Kidney (tissue), 14 donors: ENCODE results near the gene HAND1. TPM values are rescaled to one million over a fixed set of nuclear protein-coding genes. Genes with fewer than 3 reads are reported as not detected.

ENCODE experiments used
- DNase-seq, 5 donors: peaks; one replicate each; pipeline ENCODE4 v3.0.0-alpha.2; 2013 to 2020
- FAIRE-seq: peaks from 2 replicates; lab custom pipeline; 2012; peaks lifted over from hg19 to GRCh38; lab: Jason Lieb, UNC
- H3K27ac ChIP-seq, 2 donors: one replicate each; pipeline ENCODE4 v1.7.0; 2013; ENCODE audit warnings: low read depth in 2 of 2, low read length in 2 of 2, inconsistent platforms in 1 of 2
- H3K27me3 ChIP-seq: one replicate; pipeline ENCODE4 v1.7.1; 2013; ENCODE audit warnings: low read length, inconsistent platforms; ENCODE audit not compliant: control insufficient read depth, insufficient read depth
- H3K36me3 ChIP-seq, 3 donors: one replicate each; pipeline versions ENCODE4 v1.7.0 to v1.7.1; 2013; ENCODE audit warnings: low read length in 3 of 3, control low read depth in 1 of 3, inconsistent platforms in 1 of 3; ENCODE audit not compliant: insufficient read depth in 3 of 3, control insufficient read depth in 2 of 3
- H3K4me1 ChIP-seq, 3 donors: one replicate each; pipeline versions ENCODE4 v1.7.0 to v1.7.1; 2013; ENCODE audit warnings: low read length in 3 of 3, inconsistent platforms in 1 of 3, low read depth in 1 of 3; ENCODE audit not compliant: control insufficient read depth in 2 of 3, insufficient read depth in 2 of 3
- H3K4me3 ChIP-seq, 3 donors: one replicate each; pipeline versions ENCODE4 v1.7.0 to v1.8.1; 2013; ENCODE audit warnings: low read length in 3 of 3, control low read depth in 1 of 3, inconsistent platforms in 1 of 3
- H3K9ac ChIP-seq, 3 donors: one replicate each; pipeline versions ENCODE4 v1.7.0 to v1.7.1; 2013; ENCODE audit warnings: low read length in 3 of 3, control low read depth in 1 of 3, inconsistent platforms in 1 of 3
- H3K9me3 ChIP-seq, 3 donors: one replicate each; pipeline versions ENCODE4 v1.7.0 to v1.7.1; 2013; ENCODE audit warnings: low read length in 3 of 3, control low read depth in 1 of 3, inconsistent platforms in 1 of 3; ENCODE audit not compliant: control insufficient read depth in 2 of 3, insufficient read depth in 1 of 3
- intact Hi-C: fragments of 100-400 bp; cut with DNase I; formaldehyde crosslinking; loops from one replicate; pipeline ENCODE4 v1.11.1; 2022
- polyA plus RNA-seq: library from polyadenylated mRNA; stranded (reverse); fragments of 350-450 nt; fragmentation: Illumina TruSeq; extraction: RNeasy Lipid Tissue Mini Kit (QIAGEN cat#74804); gene quantifications from one replicate; pipeline ENCODE4 v1.2.3, GENCODE V29; 2014; ENCODE audit warnings: low read depth, low replicate concordance; ENCODE audit not compliant: insufficient read depth
- total RNA-seq: library from RNA; stranded (reverse); fragmentation: NEBNext Ultra II Directional; extraction: Animal tissue kit (Norgen Biotek cat#: 25700); gene quantifications from one replicate; pipeline ENCODE4 v1.2.1, GENCODE V29; 2021
- TF ChIP-seq, protein P1 (sequence below): IDR thresholded peaks from 3 replicates; pipeline ENCODE4 v1.5.1; 2012; ENCODE audit warnings: mild to moderate bottlenecking, moderate library complexity, borderline replicate concordance; ENCODE audit not compliant: insufficient read depth; ENCODE audit errors: extremely low read depth
- donor health status: control.
- donor health status: control.
- donor health status: control.
- donor health status: control.
- donor health status: control.
- donor health status: DM: yes; HTN: yes; CAD: no.
- donor health status: Normal renal cell carcinoma (clear cell type).

Gene HAND1
- total and polyA plus RNA-seq, 2 donors from 2014 or later, result not detected

DNA sequence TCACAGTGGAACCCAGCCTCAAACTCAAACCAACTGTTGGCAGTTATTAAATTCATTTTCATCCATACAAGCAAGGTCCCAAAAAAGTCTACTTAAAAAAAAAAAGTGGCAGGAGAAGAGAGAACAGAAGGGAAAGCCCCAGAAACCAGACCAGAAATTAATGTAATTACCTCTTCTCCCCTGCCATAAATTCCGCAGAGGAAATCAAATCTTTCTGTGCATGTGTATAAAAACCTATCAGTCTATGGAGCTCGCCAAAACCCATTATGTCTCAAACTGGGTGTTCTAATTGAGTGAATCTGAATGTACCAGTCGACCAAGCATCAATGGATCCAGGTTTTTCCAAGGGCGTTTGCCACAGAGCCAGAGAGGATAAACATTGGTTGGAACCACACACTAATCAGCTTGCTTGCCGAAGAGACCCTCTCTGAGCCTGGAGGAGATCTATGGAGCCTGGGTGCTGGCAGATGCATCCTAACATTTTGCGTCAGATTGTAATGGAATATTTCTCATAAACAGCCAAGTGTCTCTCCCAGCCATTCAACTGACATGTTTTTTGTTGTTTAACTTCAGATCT, 7.9 kb upstream of the HAND1 start:
- Histone ChIP-seq H3K9me3 (no peaks in the 10 kb centered on the region), H3K4me1 (no peaks in the 10 kb centered on the region), H3K27me3 (peaks cover 84% of the 10 kb centered on the region), H3K27ac (no peak overlapping the region), H3K9ac (no peak overlapping the region), H3K4me3 (no peak overlapping the region), H3K36me3 (no peaks in the 10 kb centered on the region)
- peak in 1 of 5 donors; percentile 29 for DNase-seq
- intact Hi-C loops, result no loop called here
- TF ChIP-seq, protein P1, sequence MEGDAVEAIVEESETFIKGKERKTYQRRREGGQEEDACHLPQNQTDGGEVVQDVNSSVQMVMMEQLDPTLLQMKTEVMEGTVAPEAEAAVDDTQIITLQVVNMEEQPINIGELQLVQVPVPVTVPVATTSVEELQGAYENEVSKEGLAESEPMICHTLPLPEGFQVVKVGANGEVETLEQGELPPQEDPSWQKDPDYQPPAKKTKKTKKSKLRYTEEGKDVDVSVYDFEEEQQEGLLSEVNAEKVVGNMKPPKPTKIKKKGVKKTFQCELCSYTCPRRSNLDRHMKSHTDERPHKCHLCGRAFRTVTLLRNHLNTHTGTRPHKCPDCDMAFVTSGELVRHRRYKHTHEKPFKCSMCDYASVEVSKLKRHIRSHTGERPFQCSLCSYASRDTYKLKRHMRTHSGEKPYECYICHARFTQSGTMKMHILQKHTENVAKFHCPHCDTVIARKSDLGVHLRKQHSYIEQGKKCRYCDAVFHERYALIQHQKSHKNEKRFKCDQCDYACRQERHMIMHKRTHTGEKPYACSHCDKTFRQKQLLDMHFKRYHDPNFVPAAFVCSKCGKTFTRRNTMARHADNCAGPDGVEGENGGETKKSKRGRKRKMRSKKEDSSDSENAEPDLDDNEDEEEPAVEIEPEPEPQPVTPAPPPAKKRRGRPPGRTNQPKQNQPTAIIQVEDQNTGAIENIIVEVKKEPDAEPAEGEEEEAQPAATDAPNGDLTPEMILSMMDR, result no peak
- no peak for FAIRE-seq

DNA sequence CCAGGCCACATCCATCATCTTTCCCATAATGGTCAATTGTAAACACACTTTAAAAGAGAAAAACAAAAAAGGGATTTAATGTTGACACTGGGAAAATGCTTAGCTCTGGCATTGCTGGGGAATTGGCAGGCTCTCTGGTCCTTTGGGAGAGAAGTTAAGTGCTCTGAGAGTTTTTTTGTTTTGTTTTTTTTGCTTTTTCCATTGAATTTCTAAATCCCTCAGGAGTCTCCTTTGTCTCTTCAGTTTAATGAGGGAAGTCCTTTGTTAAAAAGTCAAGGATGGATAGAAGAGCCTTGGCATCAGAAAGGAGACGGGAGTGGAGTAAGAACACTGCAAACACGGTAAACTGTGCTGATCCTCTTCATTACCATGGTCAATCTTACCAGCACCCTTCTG, 7.1 kb upstream of the HAND1 start:
- no peak overlapping the region for H3K27ac ChIP-seq
- DNase-seq (no peak), FAIRE-seq (no peak)
- TF ChIP-seq, protein P1, result no peak
- H3K36me3 ChIP-seq, result no peaks in the 10 kb centered on the region
- H3K4me1 ChIP-seq, result no peaks in the 10 kb centered on the region
- no peak overlapping the region for H3K4me3 ChIP-seq
- intact Hi-C loops, result no loop called here
- peaks cover 88% of the 10 kb centered on the region for H3K27me3 ChIP-seq
- H3K9me3 ChIP-seq, result no peaks in the 10 kb centered on the region
- H3K9ac ChIP-seq, result no peak overlapping the region

DNA sequence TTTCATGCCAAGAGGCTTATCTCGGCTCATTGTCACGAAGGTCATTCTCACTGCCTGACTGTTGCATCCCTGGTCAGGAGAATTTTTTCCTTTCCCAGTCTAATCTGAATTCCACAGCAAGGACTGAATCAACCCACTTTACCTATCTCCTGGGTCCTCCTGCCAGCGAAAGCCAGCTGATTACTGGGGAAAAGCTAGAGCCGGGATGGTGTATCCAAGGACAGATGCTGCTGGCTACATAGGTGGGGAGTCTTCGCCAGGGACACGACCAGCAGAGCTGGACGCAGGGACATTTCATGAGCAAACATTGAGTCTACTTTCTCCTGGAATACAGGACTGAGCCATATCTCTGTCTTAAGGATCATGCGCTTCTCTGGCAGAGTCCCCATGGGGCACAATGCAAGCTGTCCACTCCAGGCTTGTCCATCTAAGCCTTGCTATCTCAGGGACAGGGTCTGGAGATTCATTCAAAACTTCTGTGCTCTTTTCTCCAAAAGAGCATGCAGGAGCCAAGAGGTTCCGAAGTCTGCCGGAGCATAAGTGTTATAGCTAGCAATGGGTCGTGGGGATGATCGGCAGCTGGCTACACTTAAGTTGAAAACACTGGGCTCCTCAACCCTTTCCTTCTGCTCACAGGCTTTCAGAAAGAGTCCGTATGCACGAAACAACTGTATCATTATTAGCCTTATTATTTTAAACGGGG, 6.5 kb upstream of the HAND1 start:
- H3K36me3 ChIP-seq, result no peaks in the 10 kb centered on the region
- intact Hi-C loops, result no loop called here
- no peak overlapping the region for H3K4me3 ChIP-seq
- H3K27ac ChIP-seq, result no peak overlapping the region
- FAIRE-seq (no peak), DNase-seq (no peak)
- no peaks in the 10 kb centered on the region for H3K9me3 ChIP-seq
- TF ChIP-seq, protein P1, result no peak
- no peaks in the 10 kb centered on the region for H3K4me1 ChIP-seq
- no peak overlapping the region for H3K9ac ChIP-seq
- H3K27me3 ChIP-seq, result peaks cover 88% of the 10 kb centered on the region
